Panc1 (cell line): Measurements from ENCODE around the gene GPC6. TPM values are rescaled to one million over a fixed set of nuclear protein-coding genes. Genes with fewer than 3 reads are reported as not detected.

Source experiments
- ATAC-seq: fragments of 200-7000 bp; cut with Tn5 transposase; 2 replicates; pipeline ENCODE4 v1.9.1; 2020; ENCODE audit warnings: mild to moderate bottlenecking, moderate library complexity
- BruUV-seq: library from RNA; stranded (reverse); fragments of 400-500 nt; replicated peaks from 2 replicates; lab custom pipeline; 2021; lab: Mats Ljungman, UMichigan
- CTCF ChIA-PET: fragments of 300-600 bp; sonication (Branson Sonifier 250); formaldehyde crosslinking; loops from one replicate; lab custom pipeline; 2022; ENCODE audit warnings: antibody characterized with exemption; lab: Charles Lee
- POLR2A ChIA-PET: fragments of 300-600 bp; sonication (Branson Sonifier 250); formaldehyde crosslinking; loops from one replicate; lab custom pipeline; 2022; ENCODE audit warnings: antibody characterized with exemption; lab: Charles Lee
- DNase-seq: peaks from one replicate; pipeline ENCODE4 v3.0.0-alpha.2; 2010; ENCODE audit warnings: low read depth, low spot score
- H3K27ac ChIP-seq: 2 replicates; pipeline ENCODE4 v1.5.1; 2011; ENCODE audit warnings: mild to moderate bottlenecking, low read length, inconsistent platforms
- H3K27me3 ChIP-seq: fragments of 200-500 bp; sonication (Bioruptor generic); 2 replicates; pipeline ENCODE4 v1.6.0; 2014; ENCODE audit warnings: low read length, inconsistent platforms; ENCODE audit not compliant: control insufficient read depth, insufficient read depth
- H3K36me3 ChIP-seq: fragments of 200-500 bp; sonication (Bioruptor generic); 2 replicates; pipeline ENCODE4 v1.5.1; 2014; ENCODE audit warnings: inconsistent platforms, mild to moderate bottlenecking, low read length, moderate library complexity; ENCODE audit not compliant: control insufficient read depth, insufficient read depth
- H3K4me1 ChIP-seq: 2 replicates; pipeline ENCODE4 v1.5.1; 2011; ENCODE audit warnings: inconsistent platforms, mild to moderate bottlenecking, low read length, moderate library complexity; ENCODE audit not compliant: control insufficient read depth, insufficient read depth
- H3K4me3 ChIP-seq, 2 experiments: 2 replicates each; pipeline ENCODE4 v1.5.1; 2011 to 2012; ENCODE audit warnings: low read depth in 2 of 2, low read length in 2 of 2, mild to moderate bottlenecking in 2 of 2, inconsistent platforms in 1 of 2, moderate library complexity in 1 of 2
- H3K9me3 ChIP-seq: fragments of 200-500 bp; sonication (Bioruptor generic); 2 replicates; pipeline ENCODE4 v1.5.1; 2014; ENCODE audit warnings: low read depth, mild to moderate bottlenecking, inconsistent platforms, low read length, moderate library complexity; ENCODE audit not compliant: control insufficient read depth, insufficient read depth
- POLR2AphosphoS5 ChIP-seq: IDR thresholded peaks from 2 replicates; pipeline ENCODE4 v1.6.1; 2012; ENCODE audit warnings: mild to moderate bottlenecking, low read depth, low read length, moderate library complexity
- SIN3A ChIP-seq: IDR thresholded peaks from 2 replicates; pipeline ENCODE4 v1.6.1; 2012; ENCODE audit warnings: low read depth, mild to moderate bottlenecking, low read length, moderate library complexity, borderline replicate concordance; ENCODE audit not compliant: insufficient read depth
- TCF7L2 ChIP-seq: IDR thresholded peaks from 2 replicates; pipeline ENCODE4 v1.6.1; 2011; ENCODE audit warnings: mild to moderate bottlenecking, low read depth, low read length, inconsistent platforms
- in situ Hi-C: cut with HindIII; loops from 2 replicates; pipeline ENCODE4 v1.10.0; 2016; ENCODE audit warnings: low sequenced_read_pairs, low pct_unique_long_range_greater_than_20kb
- intact Hi-C: fragments of 100-400 bp; cut with micrococcal nuclease; formaldehyde crosslinking; loops from one replicate; pipeline ENCODE4 v1.10.0; 2022; ENCODE audit not compliant: unreplicated experiment
- total RNA-seq: library from RNA; stranded (reverse); gene quantifications from one replicate; pipeline ENCODE4 v1.2.1, GENCODE V29; 2021; ENCODE audit not compliant: unreplicated experiment
- TF ChIP-seq, protein P1 (sequence below), 2 experiments: IDR thresholded peaks; 2 replicates each; pipeline ENCODE4 v1.6.1; 2011 to 2012; ENCODE audit warnings: low read depth in 2 of 2, control low read depth in 1 of 2, low read length in 1 of 2, mild to moderate bottlenecking in 1 of 2, moderate library complexity in 1 of 2; ENCODE audit not compliant: insufficient read depth in 1 of 2
- TF ChIP-seq, protein P2 (sequence below): fragments of 450-650 bp; IDR thresholded peaks from 2 replicates; pipeline ENCODE4 v1.5.1; 2017; ENCODE audit warnings: mild to moderate bottlenecking

GPC6 gene
- total RNA-seq, 1 experiment from 2014 or later: 4.8 TPM

DNA sequence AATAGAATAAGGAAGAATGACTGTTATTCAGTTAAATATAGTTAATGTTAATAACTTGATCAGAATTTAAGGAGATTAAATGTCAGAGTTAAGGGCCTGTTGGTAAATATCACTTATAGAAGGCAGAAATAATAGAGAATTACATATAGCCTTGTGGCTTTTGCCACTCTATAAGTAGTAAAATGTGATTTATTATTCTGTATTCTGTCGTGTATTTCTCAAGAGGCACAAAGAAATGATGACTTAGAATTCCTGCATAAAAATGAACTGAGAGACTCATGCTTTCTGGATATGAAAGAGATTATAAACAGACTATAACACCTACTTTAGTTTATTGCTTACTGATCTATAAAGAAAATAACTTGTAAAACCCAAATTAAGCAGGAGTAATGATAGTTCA lies 40.1 kb downstream of the GPC6 start:
- ATAC-seq: no peak
- POLR2A ChIA-PET: no interaction called here
- BruUV-seq: no TSS peak
- TF ChIP-seq, protein P1, sequence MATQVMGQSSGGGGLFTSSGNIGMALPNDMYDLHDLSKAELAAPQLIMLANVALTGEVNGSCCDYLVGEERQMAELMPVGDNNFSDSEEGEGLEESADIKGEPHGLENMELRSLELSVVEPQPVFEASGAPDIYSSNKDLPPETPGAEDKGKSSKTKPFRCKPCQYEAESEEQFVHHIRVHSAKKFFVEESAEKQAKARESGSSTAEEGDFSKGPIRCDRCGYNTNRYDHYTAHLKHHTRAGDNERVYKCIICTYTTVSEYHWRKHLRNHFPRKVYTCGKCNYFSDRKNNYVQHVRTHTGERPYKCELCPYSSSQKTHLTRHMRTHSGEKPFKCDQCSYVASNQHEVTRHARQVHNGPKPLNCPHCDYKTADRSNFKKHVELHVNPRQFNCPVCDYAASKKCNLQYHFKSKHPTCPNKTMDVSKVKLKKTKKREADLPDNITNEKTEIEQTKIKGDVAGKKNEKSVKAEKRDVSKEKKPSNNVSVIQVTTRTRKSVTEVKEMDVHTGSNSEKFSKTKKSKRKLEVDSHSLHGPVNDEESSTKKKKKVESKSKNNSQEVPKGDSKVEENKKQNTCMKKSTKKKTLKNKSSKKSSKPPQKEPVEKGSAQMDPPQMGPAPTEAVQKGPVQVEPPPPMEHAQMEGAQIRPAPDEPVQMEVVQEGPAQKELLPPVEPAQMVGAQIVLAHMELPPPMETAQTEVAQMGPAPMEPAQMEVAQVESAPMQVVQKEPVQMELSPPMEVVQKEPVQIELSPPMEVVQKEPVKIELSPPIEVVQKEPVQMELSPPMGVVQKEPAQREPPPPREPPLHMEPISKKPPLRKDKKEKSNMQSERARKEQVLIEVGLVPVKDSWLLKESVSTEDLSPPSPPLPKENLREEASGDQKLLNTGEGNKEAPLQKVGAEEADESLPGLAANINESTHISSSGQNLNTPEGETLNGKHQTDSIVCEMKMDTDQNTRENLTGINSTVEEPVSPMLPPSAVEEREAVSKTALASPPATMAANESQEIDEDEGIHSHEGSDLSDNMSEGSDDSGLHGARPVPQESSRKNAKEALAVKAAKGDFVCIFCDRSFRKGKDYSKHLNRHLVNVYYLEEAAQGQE (IDR thresholded peaks at IDR 0.05; ENCODE audit: insufficient read depth in 1 of 2, low read depth in 2 of 2, low read length in 1 of 2): no peak
- TF ChIP-seq TCF7L2: no peak
- TF ChIP-seq SIN3A: no peak
- TF ChIP-seq, protein P2, sequence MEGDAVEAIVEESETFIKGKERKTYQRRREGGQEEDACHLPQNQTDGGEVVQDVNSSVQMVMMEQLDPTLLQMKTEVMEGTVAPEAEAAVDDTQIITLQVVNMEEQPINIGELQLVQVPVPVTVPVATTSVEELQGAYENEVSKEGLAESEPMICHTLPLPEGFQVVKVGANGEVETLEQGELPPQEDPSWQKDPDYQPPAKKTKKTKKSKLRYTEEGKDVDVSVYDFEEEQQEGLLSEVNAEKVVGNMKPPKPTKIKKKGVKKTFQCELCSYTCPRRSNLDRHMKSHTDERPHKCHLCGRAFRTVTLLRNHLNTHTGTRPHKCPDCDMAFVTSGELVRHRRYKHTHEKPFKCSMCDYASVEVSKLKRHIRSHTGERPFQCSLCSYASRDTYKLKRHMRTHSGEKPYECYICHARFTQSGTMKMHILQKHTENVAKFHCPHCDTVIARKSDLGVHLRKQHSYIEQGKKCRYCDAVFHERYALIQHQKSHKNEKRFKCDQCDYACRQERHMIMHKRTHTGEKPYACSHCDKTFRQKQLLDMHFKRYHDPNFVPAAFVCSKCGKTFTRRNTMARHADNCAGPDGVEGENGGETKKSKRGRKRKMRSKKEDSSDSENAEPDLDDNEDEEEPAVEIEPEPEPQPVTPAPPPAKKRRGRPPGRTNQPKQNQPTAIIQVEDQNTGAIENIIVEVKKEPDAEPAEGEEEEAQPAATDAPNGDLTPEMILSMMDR: no peak
- no peak for TF ChIP-seq POLR2AphosphoS5
- no peaks in the 10 kb centered on the region for H3K36me3 ChIP-seq
- H3K27ac ChIP-seq: no peak overlapping the region
- H3K27me3 ChIP-seq: no peaks in the 10 kb centered on the region
- CTCF ChIA-PET: no interaction called here
- DNase-seq: no peak
- in situ Hi-C loops: no loop called here
- intact Hi-C loops: no loop called here
- no peaks in the 10 kb centered on the region for H3K4me1 ChIP-seq
- no peaks in the 10 kb centered on the region for H3K9me3 ChIP-seq
- H3K4me3 ChIP-seq: no peak overlapping the region

DNA sequence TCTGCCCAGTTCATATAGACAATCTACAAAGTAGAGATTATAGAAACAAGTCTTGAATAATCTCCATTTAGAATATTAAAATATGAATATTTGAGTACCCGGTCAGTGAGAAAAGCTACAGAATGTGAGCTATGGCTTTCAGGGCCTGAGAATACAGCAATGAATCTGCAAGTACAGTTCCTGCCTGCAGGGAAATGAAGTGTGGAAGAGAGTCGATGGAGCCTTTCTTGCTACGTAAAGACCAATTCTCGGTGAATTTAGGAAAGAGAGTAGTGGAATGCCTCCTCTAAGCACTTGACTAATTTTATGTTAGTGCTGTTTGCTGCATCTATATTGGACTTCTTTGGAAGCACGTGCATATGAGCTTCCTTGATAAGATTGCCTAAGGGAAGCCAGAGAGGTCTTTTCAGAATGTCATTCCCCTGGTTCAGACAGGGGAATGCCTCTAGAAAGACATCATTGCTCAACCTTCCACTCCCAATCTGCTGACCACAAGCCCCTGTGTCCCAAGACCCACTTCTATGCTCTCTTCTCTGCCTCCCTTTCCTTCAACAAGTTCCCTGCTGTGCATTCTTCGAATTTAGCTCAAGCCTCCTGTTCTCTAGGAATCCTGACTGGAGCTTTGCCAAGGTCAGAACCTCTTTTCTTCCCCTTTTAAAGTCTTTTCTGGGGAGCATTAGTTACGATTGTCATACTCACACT lies 41.9 kb downstream of the GPC6 start:
- ChIA-PET POLR2A (no interaction called here), CTCF (no interaction called here)
- H3K27ac ChIP-seq: no peak overlapping the region
- H3K4me1 ChIP-seq: no peaks in the 10 kb centered on the region
- intact Hi-C loops: no loop called here
- H3K27me3 ChIP-seq: no peaks in the 10 kb centered on the region
- TF ChIP-seq TCF7L2: no peak
- no peak for TF ChIP-seq SIN3A
- TF ChIP-seq, protein P1 (IDR thresholded peaks at IDR 0.05; ENCODE audit: insufficient read depth in 1 of 2, low read depth in 2 of 2, low read length in 1 of 2): no peak
- TF ChIP-seq POLR2AphosphoS5: no peak
- TF ChIP-seq, protein P2: no peak
- H3K9me3 ChIP-seq: no peaks in the 10 kb centered on the region
- ATAC-seq: no peak
- no peaks in the 10 kb centered on the region for H3K36me3 ChIP-seq
- in situ Hi-C loops: no loop called here
- no peak for DNase-seq
- BruUV-seq: no TSS peak
- no peak overlapping the region for H3K4me3 ChIP-seq
